Measurements from ENCODE around the gene SLC38A8. TPM values are rescaled to one million over a fixed set of nuclear protein-coding genes. Genes with fewer than 3 reads are reported as not detected.
A peak's percentile ranks its signal among the peaks of the same experiment; 100 is the strongest.

The SLC38A8 gene
- 1 to 10 TPM in 3 of 9 donors, under 1 TPM in 4, not detected in 2; 0.29 to 5.8 (median 0.63) TPM for total RNA-seq
- 10 to 100 TPM in 1 of 2 donors, not detected in 1; 25.3 TPM for polyA plus RNA-seq
- long read RNA-seq, donor 1, result 0 reads
- long read RNA-seq, donor 2, partial matches to known transcripts, result 0 of 1 reads
- long read RNA-seq, donor 2, other reads (novel, unspliced or antisense), result 1 of 1 reads
- long read RNA-seq, donor 3, result 0 reads

- DNase-seq, result peak in 2 of 5 donors; percentile 5 to 11
- H3K27me3 ChIP-seq, result peaks cover 0 to 12% (median 0%) of the 10 kb centered on the region in 9 donors
- no peak within 1 kb of the TSS for H3K4me3 ChIP-seq
- no peaks in the 10 kb centered on the region for H3K9me3 ChIP-seq
- intact Hi-C loops (cut with DNase I), result no loop called here
- 69 to 82% (median 74%) methylated on average over 6 to 9 of the region's 9 CpGs for WGBS, 4 donors
- TF ChIP-seq CTCF (IDR thresholded peaks at IDR 0.05) (no peak), POLR2A (IDR thresholded peaks at IDR 0.05) (no peak)
- H3K4me1 ChIP-seq, result peaks cover 0 to 15% (median 4%) of the 10 kb centered on the region in 12 donors
- H3K27ac ChIP-seq, result no peak within 1 kb of the TSS
- ATAC-seq, result no peak
- no peaks in the 10 kb centered on the region for H3K36me3 ChIP-seq
These were observed at the start of gene SLC38A8 for GRCh38 chr16:84042308-84042878. TSS of gene SLC38A8 (minus strand) at chr16:84042795. CDS start at chr16:84042157, 638 bp downstream.

- Histone ChIP-seq H3K4me1 (peaks cover 0 to 32% (median 4%) of the 10 kb centered on the region in 12 donors), H3K4me3 (no peak overlapping the region), H3K9me3 (no peaks in the 10 kb centered on the region), H3K27me3 (no peaks in the 10 kb centered on the region), H3K27ac (peak overlapping the region in 9 of 12 donors; percentile 8 to 74 (median 41)), H3K36me3 (peaks cover 0 to 100% (median 99%) of the 10 kb centered on the region in 9 donors)
- ATAC-seq (peak; percentile 73 to 85 (median 80)), DNase-seq (peak in 4 of 5 donors; percentile 31 to 73 (median 56))
- TF ChIP-seq POLR2A (IDR thresholded peaks at IDR 0.05), result no peak
- no peak for TF ChIP-seq CTCF (IDR thresholded peaks at IDR 0.05)
- 42 to 59% (median 53%) methylated on average over 10 of the region's 10 CpGs for WGBS, 4 donors
- intact Hi-C loops (cut with DNase I), result no loop called here
These were observed 48.9 kb upstream of the SLC38A8 start for GRCh38 chr16:84091460-84091859.

- Histone ChIP-seq H3K4me1 (peaks cover 0 to 36% (median 8%) of the 10 kb centered on the region in 12 donors), H3K27me3 (no peaks in the 10 kb centered on the region), H3K27ac (peak overlapping the region in 2 of 12 donors; percentile 37 to 85), H3K36me3 (peaks cover 0 to 99% (median 94%) of the 10 kb centered on the region in 9 donors), H3K9me3 (no peaks in the 10 kb centered on the region), H3K4me3 (no peak overlapping the region)
- 86 to 93% (median 89%) methylated on average over 9 of the region's 9 CpGs for WGBS, 4 donors
- DNase-seq, result no peak
- intact Hi-C loops (cut with DNase I), result no loop called here
- TF ChIP-seq CTCF (IDR thresholded peaks at IDR 0.05) (no peak), POLR2A (IDR thresholded peaks at IDR 0.05) (no peak)
- ATAC-seq, result no peak
These were observed 47.6 kb upstream of the SLC38A8 start for GRCh38 chr16:84090211-84090610.

GRCh38 chr16:84088695-84089395 lies 46.2 kb upstream of the SLC38A8 start:
- H3K27ac ChIP-seq, result peak overlapping the region in 6 of 12 donors; percentile 14 to 86 (median 64)
- intact Hi-C loops (cut with DNase I), result loop anchor here in 6 of 10 donors (5.0 to 10.0 kb wide), 5 partner anchors 56 to 396 kb away; partner anchors contain the start of genes TAF1C (in 2 of the 6), DNAAF1 (in 1 of the 6) and HSDL1 (in 1 of the 6)
- peak; percentile 33 to 72 (median 62) for ATAC-seq
- TF ChIP-seq CTCF (IDR thresholded peaks at IDR 0.05), result peak in 5 of 12 donors; percentile 11 to 28 (median 23)
- no peak for TF ChIP-seq POLR2A (IDR thresholded peaks at IDR 0.05)
- no peak overlapping the region for H3K4me3 ChIP-seq
- 64 to 78% (median 73%) methylated on average over 15 of the region's 15 CpGs for WGBS, 4 donors
- peak in 4 of 5 donors; percentile 46 to 87 (median 74) for DNase-seq
- H3K4me1 ChIP-seq, result peaks cover 0 to 38% (median 8%) of the 10 kb centered on the region in 12 donors
- H3K27me3 ChIP-seq, result no peaks in the 10 kb centered on the region
- H3K36me3 ChIP-seq, result peaks cover 0 to 99% (median 90%) of the 10 kb centered on the region in 9 donors
- no peaks in the 10 kb centered on the region for H3K9me3 ChIP-seq
